ENCODE results near the gene CBLN3. TPM values are rescaled to one million over a fixed set of nuclear protein-coding genes. Genes with fewer than 3 reads are reported as not detected.

Gene CBLN3
- total RNA-seq, 1 donor from 2014 or later: 2.4 TPM

DNA sequence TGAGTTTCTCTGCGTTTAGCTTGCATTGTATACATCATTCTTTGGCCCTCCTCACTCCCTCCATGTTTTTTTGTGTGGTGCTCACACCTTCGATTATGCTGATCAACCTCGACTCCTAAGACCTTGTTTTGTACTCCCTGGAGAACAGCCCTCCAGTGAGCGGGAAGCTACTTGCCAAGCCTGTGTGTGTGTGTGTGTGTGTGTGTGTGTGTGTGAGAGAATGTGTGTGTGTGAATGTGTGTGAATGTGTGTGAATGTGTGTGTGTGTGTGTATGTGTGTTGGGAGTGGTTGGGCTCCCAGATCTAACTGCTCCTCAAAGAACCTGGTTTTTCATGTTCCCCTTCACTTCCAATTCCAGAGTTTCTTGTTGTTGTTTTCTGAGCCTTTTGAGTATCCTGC is 24.7 kb downstream of the CBLN3 start:
- peaks cover 44% of the 10 kb centered on the region for H3K4me1 Mint-ChIP-seq (ENCODE audit: unreplicated experiment)
- H3K27ac Mint-ChIP-seq: no peak overlapping the region
- H3K27me3 Mint-ChIP-seq: no peaks in the 10 kb centered on the region
- no peak for DNase-seq (ENCODE audit: extremely low spot score, unreplicated experiment)
- no peaks in the 10 kb centered on the region for H3K9me3 Mint-ChIP-seq
- no peak overlapping the region for H3K4me3 Mint-ChIP-seq
- TF ChIP-seq, protein P1, sequence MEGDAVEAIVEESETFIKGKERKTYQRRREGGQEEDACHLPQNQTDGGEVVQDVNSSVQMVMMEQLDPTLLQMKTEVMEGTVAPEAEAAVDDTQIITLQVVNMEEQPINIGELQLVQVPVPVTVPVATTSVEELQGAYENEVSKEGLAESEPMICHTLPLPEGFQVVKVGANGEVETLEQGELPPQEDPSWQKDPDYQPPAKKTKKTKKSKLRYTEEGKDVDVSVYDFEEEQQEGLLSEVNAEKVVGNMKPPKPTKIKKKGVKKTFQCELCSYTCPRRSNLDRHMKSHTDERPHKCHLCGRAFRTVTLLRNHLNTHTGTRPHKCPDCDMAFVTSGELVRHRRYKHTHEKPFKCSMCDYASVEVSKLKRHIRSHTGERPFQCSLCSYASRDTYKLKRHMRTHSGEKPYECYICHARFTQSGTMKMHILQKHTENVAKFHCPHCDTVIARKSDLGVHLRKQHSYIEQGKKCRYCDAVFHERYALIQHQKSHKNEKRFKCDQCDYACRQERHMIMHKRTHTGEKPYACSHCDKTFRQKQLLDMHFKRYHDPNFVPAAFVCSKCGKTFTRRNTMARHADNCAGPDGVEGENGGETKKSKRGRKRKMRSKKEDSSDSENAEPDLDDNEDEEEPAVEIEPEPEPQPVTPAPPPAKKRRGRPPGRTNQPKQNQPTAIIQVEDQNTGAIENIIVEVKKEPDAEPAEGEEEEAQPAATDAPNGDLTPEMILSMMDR (conservative IDR thresholded peaks at IDR 0.05): no peak
- peaks cover 7% of the 10 kb centered on the region for H3K36me3 Mint-ChIP-seq

DNA sequence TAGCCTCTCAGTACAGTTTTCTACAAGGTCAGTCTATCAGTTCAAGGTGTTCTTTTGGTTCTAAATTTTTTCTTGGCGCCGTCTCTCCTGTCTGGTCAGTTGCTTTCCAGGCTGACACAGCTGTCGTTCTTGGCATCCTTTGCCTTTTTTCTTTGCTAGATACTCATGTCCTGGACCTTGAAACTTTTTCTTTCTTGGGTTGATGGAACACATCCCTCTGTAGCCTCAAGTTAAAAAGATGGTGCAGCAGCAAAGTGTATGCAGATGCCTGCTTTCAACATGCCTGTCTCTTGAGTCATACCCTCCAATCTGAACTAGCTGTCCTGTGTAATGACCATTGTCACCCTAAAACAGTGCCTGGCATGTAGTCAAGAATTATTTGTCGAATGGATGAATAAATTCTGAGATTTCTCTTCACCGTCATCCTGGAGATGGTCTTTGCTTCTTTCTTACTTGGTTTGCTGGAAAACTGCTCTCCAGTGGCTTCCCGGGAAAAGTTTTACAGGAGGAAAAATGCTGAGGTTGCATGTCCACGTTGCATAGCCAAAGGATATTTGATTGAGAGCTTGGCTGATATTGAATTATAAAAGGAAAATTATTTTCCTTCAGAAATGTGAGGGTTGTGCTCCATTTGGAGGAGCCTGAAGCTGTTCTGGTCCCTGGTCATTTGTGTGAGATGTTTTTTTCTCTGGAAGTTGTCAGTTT is 26.0 kb downstream of the CBLN3 start:
- Mint-ChIP-seq H3K27me3 (no peaks in the 10 kb centered on the region), H3K36me3 (peaks cover 7% of the 10 kb centered on the region), H3K4me3 (peak overlapping the region; percentile 67), H3K4me1 (ENCODE audit: unreplicated experiment) (peaks cover 44% of the 10 kb centered on the region), H3K27ac (no peak overlapping the region), H3K9me3 (no peaks in the 10 kb centered on the region)
- TF ChIP-seq, protein P1 (conservative IDR thresholded peaks at IDR 0.05): no peak
- no peak for DNase-seq (ENCODE audit: extremely low spot score, unreplicated experiment)

DNA sequence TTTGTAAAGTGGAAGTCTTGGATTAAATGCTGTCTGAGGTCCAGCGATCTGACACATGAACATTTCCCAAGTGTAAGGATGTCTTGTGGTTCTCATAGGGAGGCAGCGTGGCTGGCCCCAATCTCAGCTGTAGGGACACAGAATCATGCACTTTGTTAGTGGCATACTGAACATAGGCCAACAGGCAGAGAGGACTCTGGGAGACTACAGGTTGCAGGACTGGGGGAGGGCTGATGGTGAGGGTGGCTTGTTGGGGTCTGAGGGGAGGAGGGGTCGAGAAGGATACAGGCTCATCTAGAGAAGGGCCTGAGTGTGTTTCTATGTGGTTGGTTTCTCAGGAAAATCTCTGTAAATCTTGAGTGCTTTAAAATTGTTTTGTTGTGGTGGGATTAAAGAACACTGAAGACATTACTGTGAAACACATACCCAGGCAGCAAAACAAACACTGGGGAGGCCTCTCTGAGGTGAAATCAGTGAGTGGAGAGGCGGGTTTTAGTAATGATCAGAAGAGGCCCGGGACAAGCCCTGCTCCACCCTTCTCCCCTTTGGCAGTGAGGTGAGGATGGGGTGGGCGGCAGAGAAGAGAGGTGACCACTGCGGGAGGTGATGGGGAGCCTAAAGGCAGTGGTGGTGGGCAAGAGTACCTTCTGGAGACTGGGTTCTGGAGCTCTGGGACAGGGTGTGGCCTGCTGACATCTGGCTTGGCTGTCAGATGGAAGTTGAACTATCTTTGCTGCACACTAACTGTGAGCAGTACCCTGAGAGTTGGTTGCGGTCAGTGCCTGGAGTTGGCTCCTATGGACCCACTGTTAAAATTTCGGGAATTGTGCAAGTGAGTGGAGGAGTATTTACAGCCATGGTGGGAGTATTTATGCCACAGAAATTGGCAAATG is 27.4 kb downstream of the CBLN3 start:
- peak overlapping the region; percentile 96 for H3K4me3 Mint-ChIP-seq
- DNase-seq (ENCODE audit: extremely low spot score, unreplicated experiment): no peak
- peaks cover 54% of the 10 kb centered on the region for H3K4me1 Mint-ChIP-seq (ENCODE audit: unreplicated experiment)
- TF ChIP-seq, protein P1 (conservative IDR thresholded peaks at IDR 0.05): no peak
- H3K27ac Mint-ChIP-seq: peak overlapping the region; percentile 69
- H3K9me3 Mint-ChIP-seq: no peaks in the 10 kb centered on the region
- peaks cover 7% of the 10 kb centered on the region for H3K36me3 Mint-ChIP-seq
- no peaks in the 10 kb centered on the region for H3K27me3 Mint-ChIP-seq

DNA sequence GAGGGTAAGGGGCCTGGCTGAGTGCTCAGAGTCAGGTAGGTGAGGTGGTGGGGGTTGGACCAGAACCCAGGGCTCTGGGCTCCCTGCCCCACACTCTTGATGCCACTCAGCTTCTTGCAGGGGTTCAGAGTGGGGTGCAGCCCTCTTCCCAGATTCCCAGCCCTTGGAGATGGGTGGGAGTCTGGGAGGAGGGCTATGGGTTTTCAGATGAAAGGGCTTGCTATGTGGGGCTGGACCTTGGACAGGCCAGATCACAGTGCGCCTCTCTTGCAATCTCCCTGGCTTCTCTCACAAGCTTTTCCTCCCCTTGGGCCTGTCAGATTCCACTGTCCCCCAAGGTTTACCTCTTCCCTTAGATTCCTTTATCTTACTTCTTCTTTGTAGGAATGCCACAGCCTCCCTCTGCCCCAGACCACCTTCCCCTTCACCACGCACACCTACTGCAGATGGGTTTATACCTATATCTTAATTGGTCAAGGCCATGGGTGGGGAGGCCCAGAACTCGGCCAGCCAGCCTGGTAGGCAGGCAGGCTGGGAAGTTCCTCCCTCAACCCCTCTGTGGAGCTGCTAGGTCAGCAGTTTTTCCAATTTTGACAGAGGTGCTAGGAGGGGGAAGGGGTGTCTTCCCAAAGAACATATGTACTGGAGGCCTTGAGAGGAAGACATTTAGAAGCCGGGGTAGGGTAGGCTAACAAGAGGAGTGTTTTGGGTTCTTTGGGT is 29.3 kb downstream of the CBLN3 start:
- Mint-ChIP-seq H3K9me3 (no peaks in the 10 kb centered on the region), H3K27me3 (no peaks in the 10 kb centered on the region), H3K36me3 (peaks cover 7% of the 10 kb centered on the region), H3K4me1 (ENCODE audit: unreplicated experiment) (peaks cover 69% of the 10 kb centered on the region), H3K27ac (peak overlapping the region; percentile 89), H3K4me3 (peak overlapping the region; percentile 96)
- DNase-seq (ENCODE audit: extremely low spot score, unreplicated experiment): no peak
- TF ChIP-seq, protein P1 (conservative IDR thresholded peaks at IDR 0.05): no peak

DNA sequence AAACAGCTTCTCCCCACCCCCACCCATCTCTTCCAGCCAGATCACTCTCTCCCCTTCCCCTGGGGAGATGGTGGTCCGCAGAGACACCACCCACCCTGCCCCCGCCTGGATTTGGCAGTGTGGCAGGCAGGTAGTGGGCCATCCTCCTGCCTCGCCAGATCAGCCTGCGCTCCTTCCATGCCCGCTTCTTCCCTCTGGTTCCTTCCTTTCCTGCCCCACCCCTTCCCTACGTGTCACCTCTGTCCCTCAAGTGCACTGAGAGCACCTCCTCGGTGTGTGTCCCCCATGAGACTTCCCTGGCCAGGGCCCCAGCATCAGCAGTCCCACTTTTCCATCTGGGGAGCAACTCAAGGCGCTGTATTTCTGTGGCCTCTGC is 30.0 kb downstream of the CBLN3 start:
- peak overlapping the region; percentile 96 for H3K4me3 Mint-ChIP-seq
- DNase-seq (ENCODE audit: extremely low spot score, unreplicated experiment): no peak
- H3K36me3 Mint-ChIP-seq: peaks cover 7% of the 10 kb centered on the region
- H3K27ac Mint-ChIP-seq: peak overlapping the region; percentile 89
- TF ChIP-seq, protein P1 (conservative IDR thresholded peaks at IDR 0.05): no peak
- peaks cover 63% of the 10 kb centered on the region for H3K4me1 Mint-ChIP-seq (ENCODE audit: unreplicated experiment)
- no peaks in the 10 kb centered on the region for H3K27me3 Mint-ChIP-seq
- no peaks in the 10 kb centered on the region for H3K9me3 Mint-ChIP-seq
